Left kidney (tissue), 2 donors: ENCODE measurements around the gene COL4A4. TPM values are rescaled to one million over a fixed set of nuclear protein-coding genes. Genes with fewer than 3 reads are reported as not detected.

Experiments
- DNase-seq: peaks from one replicate; pipeline ENCODE4 v3.0.0-alpha.2; 2013
- polyA plus RNA-seq: library from polyadenylated mRNA; unstranded; fragments of 120-200 nt; gene quantifications from one replicate; pipeline ENCODE4 v1.2.1, GENCODE V29; 2013; ENCODE audit not compliant: insufficient read length

Gene COL4A4
- polyA plus RNA-seq, 1 donor: 48.6 TPM

DNA sequence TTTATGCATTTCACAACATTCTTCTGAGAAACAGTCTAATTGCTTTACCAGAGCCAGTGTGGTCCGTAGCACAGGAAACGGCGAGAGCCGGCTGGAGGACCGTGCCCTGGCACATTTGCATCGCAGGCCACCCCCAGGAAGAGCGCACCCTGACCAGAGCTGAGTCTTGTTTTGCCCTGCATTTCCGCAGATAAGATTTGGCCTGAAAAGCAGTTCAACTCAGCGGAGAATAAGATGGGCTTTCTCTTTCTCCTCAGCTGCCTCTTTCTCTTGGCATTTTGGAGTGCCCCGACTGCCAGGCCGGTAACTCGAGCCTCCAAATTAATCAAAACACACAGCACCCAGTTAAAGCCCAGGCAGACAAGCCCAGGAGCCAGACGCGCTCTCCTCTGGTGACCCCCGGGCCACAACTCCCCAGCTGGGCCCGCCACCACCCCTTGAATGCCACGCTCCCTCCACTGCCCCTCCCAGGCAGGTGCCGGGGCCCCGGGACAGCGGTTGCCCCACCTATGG, 464 bp downstream of the COL4A4 start:
- DNase-seq: no peak

- no peak for DNase-seq
Observed at GRCh38 chr2:227161947-227162346, 2.1 kb downstream of the COL4A4 start.

- DNase-seq: no peak
Observed at GRCh38 chr2:227160164-227160563, 3.8 kb downstream of the COL4A4 start.

GRCh38 chr2:227154986-227155774, 8.8 kb downstream of the COL4A4 start:
- DNase-seq: no peak

- DNase-seq: no peak
Observed at GRCh38 chr2:227153758-227154486, 10.1 kb downstream of the COL4A4 start.

- DNase-seq: no peak
Observed at GRCh38 chr2:227153307-227153706, 10.7 kb downstream of the COL4A4 start.

- no peak for DNase-seq
Observed at GRCh38 chr2:227152093-227152766, 11.8 kb downstream of the COL4A4 start.

- DNase-seq: no peak
Observed at GRCh38 chr2:227150222-227150936, 13.6 kb downstream of the COL4A4 start.

DNA sequence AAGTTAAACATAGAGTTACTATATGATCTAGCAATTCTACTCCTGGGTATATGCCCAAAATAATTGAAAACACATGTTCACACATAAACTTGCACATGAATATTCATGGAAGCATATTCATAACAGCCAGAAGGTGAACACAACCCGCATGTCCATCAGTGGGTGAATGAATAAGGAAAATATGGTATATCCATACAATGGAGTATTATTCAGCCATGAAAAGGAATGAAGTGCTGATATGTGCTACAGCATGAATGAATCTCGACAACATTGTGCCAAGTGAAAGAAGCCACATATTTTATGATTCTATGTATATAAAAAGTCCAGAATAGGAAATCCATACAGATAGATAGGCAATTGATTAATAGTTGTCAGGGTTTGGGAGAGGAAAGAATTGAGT, 15.9 kb downstream of the COL4A4 start:
- no peak for DNase-seq

DNA sequence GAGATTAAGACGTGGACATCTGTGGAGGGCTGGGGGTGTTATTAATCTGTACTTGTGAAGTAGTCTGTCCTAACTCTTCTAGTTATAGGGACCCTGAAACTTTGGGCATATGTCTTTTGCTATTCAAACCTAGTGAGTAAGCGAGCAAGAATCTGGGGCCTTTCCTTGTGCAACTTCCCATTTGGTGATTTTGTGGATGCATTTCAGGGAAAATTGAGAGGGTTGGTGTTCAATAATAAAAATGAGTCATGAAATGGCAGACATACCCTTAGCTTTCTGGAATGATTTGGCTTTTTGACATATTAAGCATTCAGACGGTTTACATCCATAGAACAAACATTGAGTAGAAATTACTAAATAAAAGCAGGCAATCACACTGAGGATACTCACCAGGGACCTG, 17.0 kb downstream of the COL4A4 start:
- no peak for DNase-seq

DNA sequence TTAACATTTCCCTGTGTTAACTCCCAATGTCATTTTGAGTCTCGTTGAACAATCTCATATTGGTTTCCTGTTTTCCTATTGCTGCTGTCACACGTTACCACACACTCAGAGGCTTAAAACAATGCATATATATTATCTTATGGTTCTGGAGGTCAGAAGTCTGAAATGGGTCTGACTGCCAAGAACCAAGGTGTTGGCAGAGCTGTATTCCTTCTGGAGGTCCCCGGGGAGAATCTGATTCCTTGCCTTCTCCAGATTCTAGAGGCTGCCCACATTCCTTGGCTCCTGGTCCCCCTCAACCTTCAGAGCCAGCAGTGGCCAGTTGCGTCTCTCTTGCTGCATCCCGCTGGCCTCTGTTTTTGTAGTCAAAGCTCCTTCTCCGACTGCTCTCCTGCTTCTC, 17.5 kb downstream of the COL4A4 start:
- DNase-seq: no peak

- DNase-seq: no peak
Observed at GRCh38 chr2:227143895-227144294, 20.1 kb downstream of the COL4A4 start.

- DNase-seq: no peak
Observed at GRCh38 chr2:227141301-227141700, 22.7 kb downstream of the COL4A4 start.

GRCh38 chr2:227134591-227134990, 29.4 kb downstream of the COL4A4 start:
- DNase-seq: no peak

DNA sequence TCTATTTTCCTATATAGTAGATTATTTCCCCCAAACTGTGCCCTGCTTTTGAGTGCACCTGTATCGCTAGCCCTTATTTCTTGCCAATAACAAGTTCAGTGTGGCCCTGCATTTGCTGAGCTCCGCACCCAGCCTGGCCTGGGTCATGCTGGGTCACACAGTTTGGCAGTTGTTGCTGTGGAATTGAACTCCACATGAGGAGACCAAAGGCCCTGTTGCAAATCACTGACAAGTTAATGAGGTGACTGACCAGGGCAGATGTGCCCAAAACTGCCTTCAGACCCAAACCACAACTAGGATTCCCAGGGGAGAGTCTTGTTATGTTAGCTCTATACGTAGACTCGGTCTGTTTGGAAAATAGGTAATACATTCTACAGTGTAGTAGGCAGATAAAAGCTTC, 31.0 kb downstream of the COL4A4 start:
- no peak for DNase-seq

GRCh38 chr2:227130636-227131035, 33.4 kb downstream of the COL4A4 start:
- no peak for DNase-seq

- no peak for DNase-seq
Observed at GRCh38 chr2:227127201-227127600, 36.8 kb downstream of the COL4A4 start.

- DNase-seq: no peak
Observed at GRCh38 chr2:227125506-227125905, 38.5 kb downstream of the COL4A4 start.

DNA sequence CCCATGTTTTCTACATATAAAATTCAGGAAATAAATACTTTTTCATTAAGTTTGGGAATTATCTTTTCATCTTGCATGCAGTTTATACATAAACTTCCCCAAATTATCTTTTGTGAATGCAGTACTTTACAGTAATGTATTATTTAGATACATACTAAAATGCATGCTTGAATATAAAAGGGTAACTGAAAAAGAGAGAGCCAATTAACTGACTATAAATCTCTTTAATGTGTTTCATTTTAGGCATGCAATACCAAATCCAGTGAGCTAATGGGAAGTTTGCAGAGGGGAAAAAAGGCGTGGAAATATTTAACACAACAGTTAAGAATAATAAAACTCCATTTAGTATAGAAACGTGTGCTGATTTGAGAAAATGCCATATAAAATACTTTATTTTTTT, 39.2 kb downstream of the COL4A4 start:
- DNase-seq: no peak

GRCh38 chr2:227123697-227124096, 40.3 kb downstream of the COL4A4 start:
- no peak for DNase-seq

GRCh38 chr2:227118353-227118752, 45.7 kb downstream of the COL4A4 start:
- no peak for DNase-seq

DNA sequence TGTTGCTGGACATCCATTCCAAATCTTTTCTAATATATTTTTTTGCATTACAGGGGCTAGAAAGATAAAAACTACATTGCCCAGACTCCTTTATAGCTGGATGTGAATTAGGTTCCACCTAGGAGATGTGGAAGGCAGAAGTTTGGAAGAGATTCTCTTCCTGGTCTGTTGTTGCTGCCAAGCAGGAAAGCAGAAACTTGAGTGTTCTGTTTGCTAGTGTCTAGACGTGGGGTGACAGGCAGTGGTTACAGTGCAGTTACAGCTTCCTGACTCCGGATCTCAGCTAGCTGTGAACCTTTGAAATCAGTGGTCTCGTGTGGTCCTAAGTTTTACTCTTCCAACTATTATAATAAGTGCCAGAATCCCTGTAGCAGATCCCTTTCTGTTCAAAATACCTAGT, 46.2 kb downstream of the COL4A4 start:
- DNase-seq: no peak
